CD4-positive, alpha-beta T cell treated with Interleukin-15 for 4 hours (primary cell): ENCODE measurements around the gene SLC6A6.

ENCODE experiments used
- DNase-seq: peaks from one replicate; pipeline ENCODE4 v3.0.0-alpha.2; 2020; ENCODE audit warnings: low spot score

The SLC6A6 gene

GRCh38 chr3:14488286-14489041 is 86.1 kb downstream of the SLC6A6 start:
- DNase-seq = no peak

GRCh38 chr3:14489641-14490040 is 87.2 kb downstream of the SLC6A6 start:
- DNase-seq = no peak

- no peak for DNase-seq
Measured at GRCh38 chr3:14490255-14490654, 87.8 kb downstream of the SLC6A6 start.

GRCh38 chr3:14490831-14491230 is 88.4 kb downstream of the SLC6A6 start:
- DNase-seq = no peak

- no peak for DNase-seq
Measured at GRCh38 chr3:14491396-14492190, 89.2 kb downstream of the SLC6A6 start.

GRCh38 chr3:14492948-14493881 is 90.8 kb downstream of the SLC6A6 start:
- no peak for DNase-seq

GRCh38 chr3:14494279-14494972 is 92.0 kb downstream of the SLC6A6 start:
- DNase-seq = no peak

GRCh38 chr3:14494973-14495300 is 92.5 kb downstream of the SLC6A6 start:
- DNase-seq = no peak

GRCh38 chr3:14496351-14496750 is 93.9 kb downstream of the SLC6A6 start:
- DNase-seq = no peak

GRCh38 chr3:14497321-14497720 is 94.9 kb downstream of the SLC6A6 start:
- DNase-seq = no peak

GRCh38 chr3:14502472-14502871 is 100.1 kb downstream of the SLC6A6 start:
- DNase-seq = no peak

GRCh38 chr3:14503033-14503705 is 100.8 kb downstream of the SLC6A6 start:
- no peak for DNase-seq

- no peak for DNase-seq
Measured at GRCh38 chr3:14503706-14504065, 101.3 kb downstream of the SLC6A6 start.

- no peak for DNase-seq
Measured at GRCh38 chr3:14505001-14505802, 102.8 kb downstream of the SLC6A6 start.

GRCh38 chr3:14505803-14506500 is 103.5 kb downstream of the SLC6A6 start:
- DNase-seq = no peak

- no peak for DNase-seq
Measured at GRCh38 chr3:14506626-14507304, 104.4 kb downstream of the SLC6A6 start.

- DNase-seq = no peak
Measured at GRCh38 chr3:14507305-14507741, 104.9 kb downstream of the SLC6A6 start.

- DNase-seq = no peak
Measured at GRCh38 chr3:14507757-14508504, 105.5 kb downstream of the SLC6A6 start.

GRCh38 chr3:14508505-14508819 is 106.1 kb downstream of the SLC6A6 start:
- no peak for DNase-seq
